ENCODE results near the gene EZH2.

EZH2 gene

DNA sequence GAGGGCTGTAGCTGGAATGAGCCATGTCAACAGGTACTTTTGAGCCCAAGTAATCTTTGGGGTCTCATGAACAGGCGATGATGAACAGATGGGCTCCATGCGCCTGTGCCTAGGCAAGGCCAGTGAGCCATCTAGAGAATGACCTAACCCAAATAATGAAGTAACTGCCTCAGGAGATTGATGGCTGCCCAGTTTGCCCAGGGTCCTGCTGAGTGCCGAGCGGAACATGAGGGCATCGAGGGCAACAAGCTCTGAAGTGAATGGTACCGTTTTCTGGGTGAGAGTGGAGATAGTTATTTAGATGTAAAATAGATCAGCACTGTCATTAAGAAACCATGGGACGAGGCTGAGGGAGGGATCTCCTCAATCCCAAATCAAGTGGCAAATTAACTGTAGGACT is 77.9 kb downstream of the EZH2 start:
- no peak for DNase-seq (ENCODE audit: low spot score)

DNA sequence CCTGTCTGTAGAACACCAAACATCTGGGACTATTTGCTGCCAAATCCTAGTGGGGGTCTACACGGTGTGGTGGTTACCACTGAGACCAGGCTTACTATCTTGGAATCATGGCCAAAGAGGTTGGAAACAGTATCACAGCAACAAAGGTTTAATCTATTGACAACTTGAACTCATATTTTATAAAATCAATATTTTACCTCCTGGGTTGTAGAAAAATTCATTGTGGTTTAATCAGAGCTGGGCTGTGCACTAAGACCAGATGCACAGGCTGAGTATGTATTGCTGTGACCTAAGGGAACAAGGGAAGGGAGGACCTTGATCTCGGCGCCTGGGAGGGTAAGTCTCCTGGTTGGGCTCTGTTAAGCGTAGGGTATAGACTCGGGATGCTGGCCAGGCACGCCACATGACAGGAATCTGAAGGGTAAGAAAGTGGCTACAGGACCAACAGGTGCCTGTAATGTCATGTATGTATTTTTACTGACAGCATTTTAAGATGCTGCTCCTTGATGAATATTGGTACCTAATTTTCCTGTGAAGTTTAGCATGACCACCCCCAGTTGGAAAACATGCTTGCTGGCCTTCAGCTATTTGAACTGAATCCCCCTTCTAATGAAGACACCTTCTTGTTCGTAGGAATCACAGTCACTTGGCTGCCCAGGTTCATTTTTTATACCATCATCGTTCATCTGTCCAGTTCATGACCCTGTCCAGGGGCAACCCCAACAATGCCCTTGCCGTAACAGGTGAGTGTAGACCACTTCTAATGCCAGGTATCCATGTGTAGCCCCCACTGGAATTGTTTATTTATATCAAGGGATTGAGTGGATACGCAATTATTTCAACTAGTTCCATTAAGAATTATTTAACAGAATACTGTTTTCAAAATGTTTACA is 79.5 kb downstream of the EZH2 start:
- no peak for DNase-seq (ENCODE audit: low spot score)

DNA sequence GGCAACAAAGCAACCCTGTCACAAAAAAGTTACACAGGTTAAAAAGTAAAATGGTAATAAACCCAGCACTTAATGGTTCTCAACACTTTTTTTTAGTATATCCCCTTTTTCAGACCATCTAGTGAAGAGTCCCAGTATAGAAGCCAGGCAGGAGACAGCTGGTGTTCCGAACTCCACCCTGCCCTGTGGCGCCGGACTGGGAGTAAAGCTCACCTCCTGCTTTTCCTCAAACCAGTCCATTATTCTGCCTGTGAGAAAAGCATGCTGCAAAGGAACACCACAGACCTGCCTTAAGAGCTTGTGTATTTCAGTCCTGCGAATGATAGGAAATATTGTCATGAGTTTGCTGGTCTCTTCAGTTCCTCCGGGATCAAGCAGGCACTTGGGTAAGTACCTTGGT is 81.0 kb downstream of the EZH2 start:
- DNase-seq (ENCODE audit: low spot score): no peak

DNA sequence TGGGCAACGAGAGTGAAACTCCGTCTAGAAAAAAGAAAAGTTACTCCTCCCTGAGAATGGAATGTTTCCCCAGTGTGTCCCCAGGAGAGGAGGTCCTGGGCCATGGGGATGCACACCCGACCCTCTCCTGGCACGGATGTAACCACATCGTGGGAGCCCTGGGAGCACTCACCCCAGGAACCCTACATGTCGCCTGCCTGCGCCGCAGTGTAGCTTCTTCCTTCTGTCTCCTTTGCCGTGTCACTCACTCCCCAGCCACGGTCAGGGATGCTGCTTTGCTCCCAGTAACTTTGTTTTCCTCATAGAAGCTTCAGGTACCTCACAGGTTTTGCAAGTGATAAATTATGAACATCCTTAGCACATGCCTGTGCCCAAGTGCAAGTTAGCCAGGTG is 82.0 kb downstream of the EZH2 start:
- DNase-seq (ENCODE audit: low spot score): no peak

DNA sequence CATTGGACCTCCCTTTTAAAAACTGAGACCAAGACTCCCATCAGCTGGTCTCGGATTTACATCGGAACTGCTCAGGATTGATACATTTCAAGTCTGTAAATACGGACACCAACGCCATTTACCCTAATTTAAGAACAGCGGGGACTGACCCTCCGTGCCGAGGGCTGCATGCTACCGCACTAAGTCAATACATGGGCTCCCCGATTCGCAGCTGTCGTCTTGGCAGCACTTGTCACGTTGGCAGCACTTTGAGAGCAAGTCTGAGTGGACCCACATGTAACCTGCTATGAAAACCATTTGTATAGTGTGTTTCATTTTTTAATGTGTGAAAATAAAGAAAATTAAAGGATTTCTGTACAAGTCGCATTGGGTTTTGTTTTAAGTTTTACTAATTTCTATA is 83.4 kb downstream of the EZH2 start:
- DNase-seq (ENCODE audit: low spot score): no peak

DNA sequence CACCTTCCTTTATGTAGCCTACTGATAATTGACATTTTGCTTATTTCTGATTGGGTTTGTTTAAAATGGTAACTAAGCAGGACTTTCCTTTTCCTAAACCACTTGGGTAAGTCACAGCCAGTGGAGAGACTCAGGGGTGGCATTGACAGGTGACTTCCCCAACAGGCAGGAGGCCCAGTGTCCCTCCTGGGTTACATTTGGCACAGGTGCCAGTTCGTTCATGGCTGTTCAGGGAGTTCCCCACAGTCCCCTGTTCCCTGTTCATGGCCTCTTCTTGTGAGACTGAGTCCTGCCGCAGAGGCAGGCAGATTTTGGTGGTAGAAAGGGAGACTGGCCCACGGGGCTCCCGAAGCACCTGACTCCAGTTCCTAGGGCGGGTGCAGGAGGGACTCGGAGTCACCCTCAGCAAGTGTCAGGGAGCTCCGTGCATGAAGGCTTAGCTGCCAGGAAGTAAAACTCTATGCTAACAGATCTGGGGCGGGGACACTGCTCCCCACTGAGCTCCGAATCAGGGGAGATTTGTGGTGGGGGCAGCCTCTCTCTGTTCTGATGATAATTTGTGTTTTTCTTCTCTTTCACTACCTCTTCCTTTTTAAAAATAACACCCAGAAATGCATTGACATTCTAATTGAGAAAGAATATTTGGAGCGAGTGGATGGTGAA is 84.1 kb downstream of the EZH2 start:
- no peak for DNase-seq (ENCODE audit: low spot score)

DNA sequence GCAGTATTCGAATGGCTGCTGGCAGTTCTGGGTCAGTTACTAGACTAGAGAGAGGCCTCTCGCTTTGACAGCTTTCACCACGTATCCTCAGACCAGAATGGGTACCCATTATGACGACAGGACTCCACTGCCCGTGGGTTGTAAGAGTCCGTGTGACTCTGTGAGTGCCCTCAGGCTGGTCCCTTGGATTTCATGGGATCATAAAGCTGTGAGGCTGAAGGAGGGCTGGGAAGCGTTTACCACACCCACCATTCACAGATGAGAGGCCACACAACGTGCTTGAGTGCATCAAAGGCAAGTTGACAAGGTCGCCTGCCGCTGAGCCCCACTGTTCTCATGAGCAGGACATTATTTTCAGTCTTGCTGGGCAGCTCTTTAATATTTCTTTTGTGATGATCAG is 87.2 kb downstream of the EZH2 start:
- DNase-seq (ENCODE audit: low spot score): no peak

DNA sequence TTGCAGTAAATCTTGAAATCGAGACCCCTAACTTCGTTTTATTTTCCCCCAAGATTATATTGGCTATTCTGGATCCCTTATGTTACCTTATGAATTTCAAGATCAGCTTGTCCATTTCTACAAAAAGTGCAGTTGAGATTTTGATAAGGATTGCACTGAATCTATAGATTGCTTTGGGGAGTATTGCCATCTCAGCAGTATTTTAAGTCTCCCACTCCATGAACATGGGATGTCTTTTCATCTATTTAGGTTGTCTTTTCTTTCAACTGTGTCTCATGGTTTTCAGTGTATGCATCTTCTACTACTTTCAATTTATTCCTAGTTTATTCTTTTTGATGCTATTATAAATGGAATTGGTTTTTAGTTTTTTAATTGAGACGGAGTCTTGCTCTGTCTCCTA is 89.6 kb downstream of the EZH2 start:
- DNase-seq (ENCODE audit: low spot score): no peak

DNA sequence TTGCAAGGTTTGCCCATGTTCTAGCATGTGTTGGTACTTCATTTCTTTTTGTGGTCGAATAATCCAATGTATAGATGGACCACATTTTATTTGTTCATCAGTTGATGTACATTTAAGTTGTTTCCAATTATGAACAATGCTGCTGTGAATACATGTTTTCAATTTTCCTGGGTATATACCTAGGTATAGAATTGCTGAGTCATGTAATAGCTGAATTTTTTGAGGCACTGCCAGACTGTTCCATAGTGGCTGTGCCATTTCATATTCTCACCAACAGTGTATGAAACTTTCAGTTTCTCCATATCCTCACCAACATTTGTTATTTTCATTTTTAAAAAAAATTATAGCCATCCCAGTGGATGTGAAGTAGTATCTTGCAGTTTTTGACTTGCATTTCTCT is 90.5 kb downstream of the EZH2 start:
- DNase-seq (ENCODE audit: low spot score): no peak

DNA sequence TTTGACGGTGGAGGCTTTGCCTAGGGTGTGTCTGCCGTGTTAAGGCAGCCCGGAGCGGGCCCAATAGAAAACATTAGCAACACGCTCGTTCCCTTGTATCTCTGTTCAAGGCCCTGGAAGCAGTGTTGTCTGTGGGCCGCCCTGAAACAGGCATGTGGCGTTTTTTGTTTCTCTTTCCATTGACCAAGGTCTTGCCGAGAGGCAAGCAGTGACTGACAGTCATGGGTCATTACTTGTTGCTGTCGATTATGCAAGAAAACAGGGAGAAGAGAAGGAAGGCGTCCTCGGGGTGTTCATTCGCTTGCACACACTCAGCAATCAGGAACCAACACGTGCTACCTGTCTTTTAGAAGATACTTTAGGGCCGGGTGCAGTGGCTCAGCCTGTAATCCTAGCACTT is 92.5 kb downstream of the EZH2 start:
- no peak for DNase-seq (ENCODE audit: low spot score)

DNA sequence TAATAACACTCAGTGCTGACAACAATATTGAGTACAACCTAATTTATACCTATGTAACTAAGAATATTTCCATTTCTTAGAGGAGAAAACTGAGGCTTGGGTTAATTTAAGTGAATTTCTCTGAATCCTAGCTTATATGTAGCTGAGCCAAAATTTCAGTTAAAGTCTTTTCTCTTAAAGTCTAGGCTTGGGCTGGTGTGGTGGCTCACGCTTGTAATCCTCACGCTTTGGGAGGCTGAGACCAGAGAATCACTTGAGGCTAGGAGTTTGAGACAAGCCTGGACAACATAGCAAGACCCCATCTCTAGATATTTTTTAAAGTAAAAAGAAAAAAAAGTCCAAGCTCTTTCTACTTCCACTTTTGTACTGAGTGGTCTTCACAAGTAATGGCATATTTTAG is 93.2 kb downstream of the EZH2 start:
- DNase-seq (ENCODE audit: low spot score): no peak

DNA sequence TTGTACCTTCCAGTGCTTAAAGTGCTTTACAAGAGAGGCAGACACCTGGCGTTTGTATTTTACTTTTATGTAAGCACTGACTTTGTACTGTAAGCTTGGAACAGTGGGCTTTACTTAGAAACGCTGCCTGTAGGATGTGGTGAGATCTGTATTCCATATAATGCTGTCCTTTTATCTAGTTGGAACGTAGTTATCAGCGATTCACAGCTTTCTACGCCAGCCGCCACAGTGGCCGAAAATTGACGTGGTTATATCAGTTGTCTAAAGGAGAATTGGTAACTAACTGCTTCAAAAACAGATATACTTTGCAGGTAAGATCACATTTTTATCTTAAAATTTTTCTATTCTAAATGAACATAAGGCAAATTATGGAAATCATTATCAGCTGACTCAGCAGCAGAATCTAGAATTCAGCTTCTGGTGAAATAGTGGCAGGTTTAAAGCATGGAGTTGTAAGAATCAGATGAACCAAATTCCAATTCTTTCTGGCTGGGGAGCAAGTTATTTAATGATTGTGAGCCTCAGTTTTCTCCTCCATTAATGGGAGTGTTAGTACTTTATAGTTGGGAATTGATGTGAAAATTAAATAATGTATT is 93.9 kb downstream of the EZH2 start:
- no peak for DNase-seq (ENCODE audit: low spot score)

DNA sequence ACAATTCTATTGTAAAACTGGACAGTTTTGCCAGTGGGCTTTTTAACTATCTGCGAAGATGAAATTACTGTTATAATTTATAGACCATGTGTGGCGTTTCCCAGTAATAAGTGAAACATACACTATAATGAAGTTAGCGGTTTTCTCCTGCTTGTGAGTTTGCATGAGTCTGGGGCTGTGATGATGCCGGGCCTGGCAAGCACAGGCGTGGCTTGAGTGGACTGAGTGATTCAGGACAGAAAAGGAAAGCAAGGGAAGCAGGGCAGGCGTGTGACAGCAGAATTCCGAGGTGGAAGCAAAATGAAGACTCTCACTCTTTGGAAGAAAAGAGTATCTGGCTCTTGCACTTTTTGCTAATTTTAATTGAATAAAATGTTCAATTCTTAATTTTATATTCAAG is 94.9 kb downstream of the EZH2 start:
- DNase-seq (ENCODE audit: low spot score): no peak

DNA sequence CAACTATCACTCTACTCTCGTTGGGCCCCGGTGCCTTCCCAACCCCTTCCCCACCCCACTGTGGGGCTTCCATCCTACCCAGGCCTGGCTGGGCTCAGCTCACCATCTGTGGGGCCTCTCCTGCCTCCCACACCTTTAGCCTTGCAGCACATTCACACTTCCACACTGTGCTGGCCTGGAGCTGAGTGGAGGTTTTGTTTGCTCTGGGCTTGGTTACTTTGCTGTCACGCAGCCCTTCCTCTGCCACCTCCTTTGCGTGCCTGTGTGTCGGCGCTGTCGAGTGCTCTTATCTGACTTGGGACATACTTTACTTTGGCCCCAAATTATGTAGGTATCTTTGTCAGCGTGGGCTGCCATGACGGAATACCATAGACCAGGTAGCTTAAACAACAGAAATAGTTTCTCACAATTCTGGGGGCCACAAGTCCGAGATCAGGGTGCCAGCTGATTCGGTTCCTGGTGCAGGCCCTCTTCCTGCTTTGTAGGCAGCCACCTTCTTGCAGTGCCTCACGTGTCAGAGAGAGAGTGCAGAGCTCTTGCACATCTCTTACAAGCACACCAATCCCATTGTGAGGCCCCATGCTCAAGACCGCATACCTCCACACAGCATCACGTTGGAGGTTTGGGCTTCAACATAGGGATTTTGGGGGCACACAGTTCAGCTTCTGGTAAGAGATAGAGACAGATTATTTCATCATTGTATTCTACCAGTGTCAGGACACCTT is 96.4 kb downstream of the EZH2 start:
- no peak for DNase-seq (ENCODE audit: low spot score)

DNA sequence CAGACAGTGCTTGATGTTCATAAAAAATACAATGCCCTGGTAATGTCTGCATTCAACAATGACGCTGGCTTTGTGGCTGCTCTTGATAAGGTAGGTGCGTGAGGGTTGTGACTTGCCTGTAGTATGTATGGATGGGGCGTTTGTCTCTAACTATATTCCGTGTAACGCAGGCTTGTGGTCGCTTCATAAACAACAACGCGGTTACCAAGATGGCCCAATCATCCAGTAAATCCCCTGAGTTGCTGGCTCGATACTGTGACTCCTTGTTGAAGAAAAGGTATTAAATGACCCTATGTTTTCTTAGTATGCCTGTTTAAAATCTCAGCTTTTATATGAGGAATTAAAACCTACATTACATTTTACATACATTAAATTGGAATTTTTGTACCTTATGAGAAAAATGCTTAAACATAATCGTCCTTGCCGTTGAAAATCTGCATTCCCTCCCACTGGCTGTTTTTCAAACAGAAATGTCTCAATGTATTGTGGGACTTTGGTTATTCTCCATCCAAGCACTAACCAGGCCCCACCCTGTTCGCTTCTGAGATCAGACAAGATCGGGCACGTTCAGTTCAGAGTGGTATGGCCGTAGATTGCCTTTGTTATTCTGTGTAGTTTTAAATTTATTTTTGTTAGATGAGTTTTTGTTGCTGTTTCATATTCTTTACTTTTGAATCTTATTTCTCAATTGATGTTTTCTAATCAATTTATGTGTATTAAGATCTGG is 100.1 kb downstream of the EZH2 start:
- DNase-seq (ENCODE audit: low spot score): no peak

DNA sequence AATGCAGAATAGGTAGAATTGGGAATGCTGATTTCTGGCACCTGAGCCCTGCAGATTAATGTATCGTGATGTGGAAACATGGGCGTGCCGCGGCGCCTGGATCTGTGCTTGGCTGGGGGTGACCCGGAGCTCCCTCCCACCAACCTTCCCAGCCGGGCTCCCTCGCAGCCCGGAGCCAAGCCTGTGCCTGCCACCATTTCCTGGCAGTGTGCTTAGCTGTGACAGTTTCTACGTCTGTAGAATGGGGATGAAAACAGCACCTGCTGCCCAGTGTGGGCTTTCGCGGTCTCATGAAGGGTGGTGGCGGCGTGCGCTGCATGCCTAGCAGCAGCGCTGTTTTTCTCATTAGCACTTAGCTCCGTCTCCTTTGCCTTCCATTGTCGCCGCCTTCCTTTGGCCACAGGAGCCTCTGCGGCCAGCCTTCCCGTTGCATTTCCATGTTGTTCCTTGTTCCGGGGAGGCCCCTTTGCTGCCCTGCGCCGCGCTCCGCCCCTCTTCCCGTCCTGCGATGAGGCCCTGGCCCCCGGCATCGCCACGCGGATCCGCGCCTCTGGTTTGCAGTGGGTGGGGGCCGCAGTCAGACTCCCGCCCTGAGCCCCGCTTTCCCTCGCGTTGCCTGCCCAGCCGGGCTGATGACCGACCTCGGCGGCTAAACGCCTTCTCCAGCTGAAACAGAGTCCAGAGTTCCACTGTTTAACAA is 101.2 kb downstream of the EZH2 start:
- no peak for DNase-seq (ENCODE audit: low spot score)

DNA sequence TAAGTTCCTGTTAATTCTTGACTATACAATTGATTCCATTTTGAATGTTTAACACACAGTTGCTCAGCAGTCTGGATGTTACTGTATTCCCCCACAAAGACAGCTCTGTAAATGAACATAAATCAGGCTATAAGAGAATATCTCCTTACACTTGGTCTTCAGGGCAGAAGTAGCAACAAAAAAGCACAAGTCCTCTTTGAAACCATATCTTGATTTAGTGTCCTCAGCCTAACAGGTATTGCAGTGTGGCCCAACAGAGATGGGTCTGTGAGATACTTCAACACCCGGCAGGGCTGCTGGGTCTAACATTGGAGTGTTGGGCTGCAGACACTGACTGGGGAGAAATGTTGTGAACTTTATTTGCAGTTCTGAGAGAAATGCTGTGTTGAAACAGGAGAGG is 109.6 kb downstream of the EZH2 start:
- no peak for DNase-seq (ENCODE audit: low spot score)

DNA sequence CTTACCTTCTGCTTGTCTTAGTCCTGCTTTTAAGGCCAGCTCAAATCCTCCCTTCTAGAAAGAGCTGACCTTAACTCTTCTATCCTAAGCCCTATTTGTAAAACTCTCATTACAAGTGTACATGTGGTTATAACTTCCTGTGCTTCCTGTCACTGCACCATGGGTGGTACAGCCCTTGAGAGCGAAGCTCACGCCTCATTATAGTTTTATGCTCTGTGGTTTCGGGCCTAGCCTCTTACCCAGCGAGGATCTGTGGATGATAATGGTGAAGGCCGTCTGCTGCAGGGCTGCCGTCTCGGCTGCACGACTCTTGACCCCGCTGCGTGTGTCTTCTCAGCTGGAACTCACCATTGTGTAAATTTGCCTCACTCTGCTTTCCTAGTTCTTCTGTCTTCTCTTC is 110.8 kb downstream of the EZH2 start:
- DNase-seq (ENCODE audit: low spot score): no peak

DNA sequence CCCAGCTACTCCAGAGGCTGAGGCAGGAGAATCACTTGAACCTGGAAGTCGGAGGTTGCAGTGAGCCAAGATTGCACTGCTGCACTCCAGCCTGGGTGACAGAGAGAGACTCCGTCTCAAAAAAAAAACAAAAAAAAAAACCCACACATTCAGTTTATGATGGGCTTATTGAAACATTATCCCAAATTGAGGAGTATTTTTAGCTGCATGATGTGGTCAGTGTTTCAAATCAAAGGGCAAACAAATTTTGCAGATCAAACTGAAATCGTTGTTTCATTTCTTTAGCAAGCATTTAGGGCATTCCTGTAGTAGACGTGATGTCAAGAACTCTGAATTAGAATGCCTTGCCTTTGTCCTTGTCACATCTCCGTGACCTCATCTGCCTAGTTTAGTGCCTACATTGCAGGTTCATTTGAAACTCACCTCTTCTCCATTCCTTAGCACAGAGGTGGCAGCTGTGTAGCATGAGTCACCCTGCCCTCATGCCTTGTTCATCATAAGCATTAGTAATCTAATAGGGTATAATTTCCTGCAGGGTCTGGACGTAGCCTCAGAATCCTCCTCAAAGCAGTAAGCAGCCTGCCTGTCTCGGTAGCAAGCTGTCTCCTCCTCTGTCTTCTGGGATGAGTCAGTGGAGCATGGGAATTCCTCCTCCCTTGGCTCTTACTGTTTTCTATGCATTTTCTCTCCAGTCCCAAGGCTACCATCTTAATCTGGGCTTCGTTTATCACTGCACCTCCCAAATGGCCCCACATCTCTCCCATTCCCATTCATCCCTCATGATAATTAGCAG is 111.6 kb downstream of the EZH2 start:
- DNase-seq (ENCODE audit: low spot score): peak; percentile 50

DNA sequence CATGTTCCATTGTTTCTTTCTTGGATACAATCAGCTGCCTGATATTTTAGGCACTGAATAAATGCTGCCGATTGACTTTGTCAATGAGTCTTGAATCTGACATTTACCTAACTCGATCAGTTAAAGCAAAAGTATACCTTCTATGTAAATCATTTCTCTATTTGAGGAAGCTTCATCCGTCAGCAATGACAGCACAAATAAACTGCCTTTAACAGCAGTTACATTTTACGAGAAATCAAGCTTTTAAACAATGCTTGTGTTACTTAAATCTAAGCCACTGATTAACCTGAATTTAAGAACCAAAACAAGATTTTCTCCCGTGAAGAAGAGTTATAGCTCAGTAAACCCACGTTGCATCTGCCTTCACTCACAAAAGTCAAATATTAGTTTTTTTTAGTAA is 114.1 kb downstream of the EZH2 start:
- DNase-seq (ENCODE audit: low spot score): no peak

DNA sequence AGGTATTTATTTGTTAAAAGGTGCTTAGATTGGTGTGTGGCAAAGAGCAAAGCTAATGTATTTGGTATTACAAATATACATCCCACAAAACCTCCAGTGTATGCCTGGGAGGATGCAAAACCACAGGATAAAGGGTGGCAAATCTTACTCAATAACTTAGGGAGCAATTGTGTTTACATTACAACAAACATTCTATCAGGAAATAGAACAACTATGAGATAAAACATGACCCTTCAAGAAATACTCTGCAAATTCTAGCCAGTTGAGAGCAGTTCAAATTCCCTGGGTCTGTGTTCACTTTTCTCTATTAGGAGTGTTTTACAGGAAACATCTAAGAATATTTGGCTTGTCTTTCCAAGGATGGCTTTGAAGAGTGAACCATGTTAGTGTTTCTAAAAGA is 120.5 kb downstream of the EZH2 start:
- DNase-seq (ENCODE audit: low spot score): no peak

All from D341Med (cell line).